AG04449 (cell line): ENCODE data around the gene SNORC.
A peak's percentile ranks its signal among the peaks of the same experiment; 100 is the strongest.

ENCODE experiments used
- CTCF ChIA-PET: fragments of 350-600 bp; formaldehyde crosslinking; extraction: SDS; loops from one replicate; lab custom pipeline; 2021; ENCODE audit warnings: antibody characterized with exemption; lab: Yijun Ruan, JAX
- POLR2A ChIA-PET: fragments of 400-600, 350-600 bp; formaldehyde crosslinking; extraction: SDS; loops from one replicate; lab custom pipeline; 2020; ENCODE audit warnings: antibody characterized with exemption, inconsistent platforms; lab: Yijun Ruan, JAX
- DNase-seq: peaks from one replicate; pipeline ENCODE4 v3.0.0-alpha.2; 2010; ENCODE audit warnings: low read depth, low spot score
- H3K4me3 ChIP-seq: 2 replicates; pipeline ENCODE4 v1.5.1; 2011; ENCODE audit warnings: low read depth, mild to moderate bottlenecking, control low read depth, low read length
- CTCF ChIP-seq: IDR thresholded peaks from one replicate; pipeline ENCODE4 v1.5.1; 2011; ENCODE audit warnings: mild to moderate bottlenecking, moderate library complexity, low read length, control low read depth, inconsistent platforms; ENCODE audit not compliant: insufficient read depth; ENCODE audit errors: missing control alignments

The SNORC gene

GRCh38 chr2:232852676-232853075, 17.4 kb upstream of the SNORC start:
- no peak for TF ChIP-seq CTCF
- CTCF ChIA-PET = interaction anchor here (0.7 to 10.9 kb wide), 35 partner anchors 10 to 997 kb away, joined by 3 to 168 read pairs (median 4); partner anchors contain the start of genes ATG16L1, INPP5D and SNORC
- H3K4me3 ChIP-seq = no peak overlapping the region
- no peak for DNase-seq
- POLR2A ChIA-PET = no interaction called here

GRCh38 chr2:232854082-232854481, 16.0 kb upstream of the SNORC start:
- peak; percentile 38 for DNase-seq
- POLR2A ChIA-PET = no interaction called here

GRCh38 chr2:232857158-232857563, 12.9 kb upstream of the SNORC start:
- H3K4me3 ChIP-seq = no peak overlapping the region
- peak; percentile 16 for DNase-seq
- ChIA-PET POLR2A (no interaction called here), CTCF (interaction anchor here (1.3 to 10.9 kb wide), 3 partner anchors 20 to 393 kb away, joined by 3 to 168 read pairs (median 92); partner anchors contain the start of gene ATG16L1)
- no peak for TF ChIP-seq CTCF

More at GRCh38 chr2:232854082-232854481, 16.0 kb upstream of the SNORC start:
- no peak for TF ChIP-seq CTCF
- H3K4me3 ChIP-seq = no peak overlapping the region
- CTCF ChIA-PET = interaction anchor here (0.7 to 10.9 kb wide), 16 partner anchors 8 to 404 kb away, joined by 3 to 168 read pairs (median 9); partner anchors contain the start of genes ATG16L1, INPP5D and SNORC

DNA sequence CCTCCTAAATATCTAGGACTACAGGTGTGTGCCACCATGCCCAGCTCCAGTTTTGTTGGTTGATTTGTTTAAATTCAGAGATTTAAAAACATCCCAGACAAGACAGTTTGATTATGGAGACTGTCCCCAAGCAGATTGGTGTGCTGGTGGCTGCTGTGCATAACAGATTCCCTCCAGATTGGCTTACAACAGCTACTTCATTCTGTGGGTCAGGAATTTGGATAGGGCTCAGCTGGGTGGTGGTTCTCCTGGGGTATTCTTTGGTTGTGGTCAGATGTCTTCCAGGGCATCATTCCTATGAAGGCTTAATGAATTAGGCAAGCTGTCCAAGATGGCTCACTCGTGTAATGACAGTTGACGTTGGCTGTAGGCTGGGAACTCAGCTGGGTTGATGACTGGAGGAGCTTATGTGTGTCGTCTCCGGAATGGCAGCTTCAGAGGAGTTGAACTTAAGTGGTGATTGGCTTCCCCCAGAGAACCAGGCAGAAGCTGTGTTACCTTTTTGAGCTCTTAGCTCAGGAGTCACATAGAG, 10.6 kb upstream of the SNORC start:
- H3K4me3 ChIP-seq = no peak overlapping the region
- CTCF ChIA-PET = interaction anchor here (1.4 to 10.9 kb wide), 3 partner anchors 29 to 391 kb away, joined by 3 to 168 read pairs (median 92); partner anchors contain the start of gene ATG16L1
- DNase-seq = no peak
- POLR2A ChIA-PET = no interaction called here
- TF ChIP-seq CTCF = no peak

GRCh38 chr2:232860593-232861241, 9.3 kb upstream of the SNORC start:
- no peak overlapping the region for H3K4me3 ChIP-seq
- no peak for DNase-seq
- ChIA-PET CTCF (interaction anchor here (1.0 to 10.9 kb wide), 4 partner anchors 7 to 390 kb away, joined by 3 to 168 read pairs (median 8); partner anchors contain the start of gene ATG16L1), POLR2A (no interaction called here)
- TF ChIP-seq CTCF = no peak

- no peak overlapping the region for H3K4me3 ChIP-seq
- POLR2A ChIA-PET = no interaction called here
- no peak for TF ChIP-seq CTCF
- DNase-seq = no peak
- CTCF ChIA-PET = interaction anchor here (1.0 to 10.9 kb wide), 4 partner anchors 8 to 390 kb away, joined by 6 to 168 read pairs (median 9); partner anchors contain the start of gene ATG16L1
These were observed 8.7 kb upstream of the SNORC start for GRCh38 chr2:232861353-232861752.
